Muscle of leg (tissue), 16 donors: ENCODE data around the gene MCM9. TPM values are rescaled to one million over a fixed set of nuclear protein-coding genes. Genes with fewer than 3 reads are reported as not detected.

Experiments
- DNase-seq: peaks from one replicate; pipeline ENCODE4 v3.0.0; 2013
- H3K27ac ChIP-seq: one replicate; pipeline ENCODE4 v1.5.1; 2013; ENCODE audit warnings: mild to moderate bottlenecking, low read length, control low read depth
- H3K27me3 ChIP-seq: one replicate; pipeline ENCODE4 v1.6.1; 2013; ENCODE audit warnings: low read length; ENCODE audit not compliant: control insufficient read depth, insufficient read depth
- H3K36me3 ChIP-seq: one replicate; pipeline ENCODE4 v1.6.1; 2013; ENCODE audit warnings: low read length; ENCODE audit not compliant: control insufficient read depth, insufficient read depth
- H3K4me1 ChIP-seq: one replicate; pipeline ENCODE4 v1.6.1; 2013; ENCODE audit warnings: low read length; ENCODE audit not compliant: control insufficient read depth, insufficient read depth
- H3K4me3 ChIP-seq: one replicate; pipeline ENCODE4 v1.5.1; 2013; ENCODE audit warnings: low read length, control low read depth
- H3K9me3 ChIP-seq: replicated peaks from 2 replicates; pipeline ENCODE4 v1.6.1; 2013; ENCODE audit warnings: low read depth, low read length; ENCODE audit not compliant: control insufficient read depth
- WGBS: methylation state at CpG from one replicate; pipeline ENCODE4 v1.1.5; 2013; ENCODE audit warnings: missing lambda C conversion rate; ENCODE audit not compliant: insufficient coverage; 5-methylcytosine and 5-hydroxymethylcytosine counted together
- long read RNA-seq, 11 donors: transcript quantifications; one replicate each; lab custom pipeline, GENCODE V29; 2026
- polyA plus RNA-seq, 8 donors: library from polyadenylated mRNA; unstranded; fragments of 120-200 nt; gene quantifications; one replicate each; pipeline versions ENCODE4 v1.2.1 to v1.2.3, GENCODE V29; 2013; ENCODE audit warnings: inconsistent platforms in 1 of 8, low replicate concordance in 1 of 8; ENCODE audit not compliant: insufficient read length in 8 of 8, insufficient read depth in 1 of 8
- total RNA-seq: library from RNA; stranded (reverse); fragments of 120-200 nt; gene quantifications from one replicate; pipeline ENCODE4 v1.2.4, GENCODE V29; 2013

MCM9 gene
- total RNA-seq (11.9 TPM), polyA plus RNA-seq (10 to 100 TPM; 10.1 to 14.5 (median 12.5) TPM)
- long read RNA-seq, donor 1, partial matches to known transcripts = 0 of 1 reads
- long read RNA-seq, donor 1, other reads (novel, unspliced or antisense) = 0 of 1 reads
- long read RNA-seq, donor 2, partial matches to known transcripts = 0 of 6 reads
- long read RNA-seq, donor 2, other reads (novel, unspliced or antisense) = 6 of 6 reads
- long read RNA-seq, donor 3, full-length matches to known transcripts = 3 of 3 reads
- long read RNA-seq, donor 3, partial matches to known transcripts = 0 of 3 reads
- long read RNA-seq, donor 3, other reads (novel, unspliced or antisense) = 0 of 3 reads
- long read RNA-seq, donor 4, partial matches to known transcripts = 0 of 1 reads
- long read RNA-seq, donor 4, other reads (novel, unspliced or antisense) = 0 of 1 reads
- long read RNA-seq, donor 5, partial matches to known transcripts = 0 of 2 reads
- long read RNA-seq, donor 5, other reads (novel, unspliced or antisense) = 0 of 2 reads
- long read RNA-seq, donor 6, partial matches to known transcripts = 9 of 9 reads
- long read RNA-seq, donor 6, other reads (novel, unspliced or antisense) = 0 of 9 reads
- long read RNA-seq, donor 7 = 0 reads
- long read RNA-seq, donor 8 = 0 reads
- long read RNA-seq, donor 9, full-length matches to known transcripts = 1 of 73 reads
- long read RNA-seq, donor 9, partial matches to known transcripts = 51 of 73 reads
- long read RNA-seq, donor 9, other reads (novel, unspliced or antisense) = 21 of 73 reads
- long read RNA-seq, donor 10, partial matches to known transcripts = 0 of 1 reads
- long read RNA-seq, donor 10, other reads (novel, unspliced or antisense) = 0 of 1 reads
- long read RNA-seq, donor 11 = 0 reads

- Histone ChIP-seq H3K27ac (peak within 1 kb of the TSS; percentile 99), H3K36me3 (peaks cover 3% of the 10 kb centered on the region), H3K9me3 (no peaks in the 10 kb centered on the region), H3K4me3 (peak within 1 kb of the TSS; percentile 83), H3K4me1 (peaks cover 3% of the 10 kb centered on the region), H3K27me3 (no peaks in the 10 kb centered on the region)
- DNase-seq = peak; percentile 97
- WGBS = under 1% methylated on average over 82 of the region's 95 CpGs
These were observed at the start of gene MCM9 for GRCh38 chr6:118934461-118935330. MCM9 (minus strand) TSS chr6:118935159; CDS start chr6:118931723, 3,436 bp downstream.

GRCh38 chr6:118984342-118984741 lies 49.4 kb upstream of the MCM9 start:
- WGBS = no CpG with 5 or more reads among the region's 2 CpGs
- no peaks in the 10 kb centered on the region for H3K4me1 ChIP-seq
- H3K9me3 ChIP-seq = no peaks in the 10 kb centered on the region

GRCh38 chr6:118982575-118982911 lies 47.6 kb upstream of the MCM9 start:
- no CpG with 5 or more reads among the region's 3 CpGs for WGBS
- Histone ChIP-seq H3K36me3 (no peaks in the 10 kb centered on the region), H3K9me3 (no peaks in the 10 kb centered on the region), H3K27ac (no peak overlapping the region), H3K4me1 (no peaks in the 10 kb centered on the region), H3K27me3 (no peaks in the 10 kb centered on the region), H3K4me3 (no peak overlapping the region)
- no peak for DNase-seq

More at GRCh38 chr6:118984342-118984741, 49.4 kb upstream of the MCM9 start:
- Histone ChIP-seq H3K36me3 (no peaks in the 10 kb centered on the region), H3K27ac (no peak overlapping the region), H3K4me3 (no peak overlapping the region), H3K27me3 (no peaks in the 10 kb centered on the region)
- no peak for DNase-seq

- H3K36me3 ChIP-seq = no peaks in the 10 kb centered on the region
- H3K9me3 ChIP-seq = no peaks in the 10 kb centered on the region
- H3K27ac ChIP-seq = no peak overlapping the region
- no CpG with 5 or more reads among the region's 6 CpGs for WGBS
- no peak for DNase-seq
- no peaks in the 10 kb centered on the region for H3K4me1 ChIP-seq
- H3K4me3 ChIP-seq = no peak overlapping the region
- no peaks in the 10 kb centered on the region for H3K27me3 ChIP-seq
These were observed 47.1 kb upstream of the MCM9 start for GRCh38 chr6:118981884-118982574.

GRCh38 chr6:118980063-118980462 lies 45.1 kb upstream of the MCM9 start:
- DNase-seq = no peak
- 85% methylated on average over 4 of the region's 5 CpGs for WGBS
- no peak overlapping the region for H3K27ac ChIP-seq
- no peaks in the 10 kb centered on the region for H3K27me3 ChIP-seq
- H3K36me3 ChIP-seq = no peaks in the 10 kb centered on the region
- H3K4me1 ChIP-seq = no peaks in the 10 kb centered on the region
- no peak overlapping the region for H3K4me3 ChIP-seq
- H3K9me3 ChIP-seq = no peaks in the 10 kb centered on the region

GRCh38 chr6:118974790-118975189 lies 39.8 kb upstream of the MCM9 start:
- H3K36me3 ChIP-seq = peaks cover 2% of the 10 kb centered on the region
- H3K4me3 ChIP-seq = no peak overlapping the region
- H3K27ac ChIP-seq = no peak overlapping the region
- no peaks in the 10 kb centered on the region for H3K9me3 ChIP-seq
- no CpG with 5 or more reads among the region's 1 CpG for WGBS
- H3K27me3 ChIP-seq = no peaks in the 10 kb centered on the region
- no peaks in the 10 kb centered on the region for H3K4me1 ChIP-seq
- no peak for DNase-seq

GRCh38 chr6:118971682-118972081 lies 36.7 kb upstream of the MCM9 start:
- Histone ChIP-seq H3K9me3 (no peaks in the 10 kb centered on the region), H3K4me1 (no peaks in the 10 kb centered on the region), H3K27ac (no peak overlapping the region), H3K27me3 (no peaks in the 10 kb centered on the region), H3K4me3 (no peak overlapping the region), H3K36me3 (peaks cover 2% of the 10 kb centered on the region)
- no peak for DNase-seq
- no CpG with 5 or more reads among the region's 1 CpG for WGBS

GRCh38 chr6:118970866-118971265 lies 35.9 kb upstream of the MCM9 start:
- Histone ChIP-seq H3K4me3 (no peak overlapping the region), H3K4me1 (no peaks in the 10 kb centered on the region), H3K36me3 (peaks cover 2% of the 10 kb centered on the region), H3K27me3 (no peaks in the 10 kb centered on the region), H3K27ac (no peak overlapping the region), H3K9me3 (no peaks in the 10 kb centered on the region)
- DNase-seq = no peak
- no CpG with 5 or more reads among the region's 3 CpGs for WGBS

- H3K4me3 ChIP-seq = no peak overlapping the region
- WGBS = no CpG with 5 or more reads among the region's 2 CpGs
These were observed 33.5 kb upstream of the MCM9 start for GRCh38 chr6:118968416-118968815.

More at GRCh38 chr6:118968416-118968815, 33.5 kb upstream of the MCM9 start:
- DNase-seq = peak; percentile 65
- no peaks in the 10 kb centered on the region for H3K27me3 ChIP-seq
- no peaks in the 10 kb centered on the region for H3K9me3 ChIP-seq
- H3K27ac ChIP-seq = no peak overlapping the region
- H3K4me1 ChIP-seq = no peaks in the 10 kb centered on the region
- H3K36me3 ChIP-seq = peaks cover 6% of the 10 kb centered on the region
